GM21367 (cell line): ENCODE measurements around the gene ZBTB9.

ENCODE experiments used
- ATAC-seq: cut with Tn5 transposase; IDR thresholded peaks from one replicate; pipeline ENCODE4 v1.9.1; 2021; ENCODE audit not compliant: unreplicated experiment

Gene ZBTB9

GRCh38 chr6:33418690-33419291, 35.6 kb upstream of the ZBTB9 start:
- no peak for ATAC-seq

- no peak for ATAC-seq
Measured at GRCh38 chr6:33419580-33420490, 34.5 kb upstream of the ZBTB9 start, which contains the start of gene SYNGAP1. Gene SYNGAP1 (plus strand): TSS chr6:33420065. CDS start chr6:33420265, 200 bp downstream.

DNA sequence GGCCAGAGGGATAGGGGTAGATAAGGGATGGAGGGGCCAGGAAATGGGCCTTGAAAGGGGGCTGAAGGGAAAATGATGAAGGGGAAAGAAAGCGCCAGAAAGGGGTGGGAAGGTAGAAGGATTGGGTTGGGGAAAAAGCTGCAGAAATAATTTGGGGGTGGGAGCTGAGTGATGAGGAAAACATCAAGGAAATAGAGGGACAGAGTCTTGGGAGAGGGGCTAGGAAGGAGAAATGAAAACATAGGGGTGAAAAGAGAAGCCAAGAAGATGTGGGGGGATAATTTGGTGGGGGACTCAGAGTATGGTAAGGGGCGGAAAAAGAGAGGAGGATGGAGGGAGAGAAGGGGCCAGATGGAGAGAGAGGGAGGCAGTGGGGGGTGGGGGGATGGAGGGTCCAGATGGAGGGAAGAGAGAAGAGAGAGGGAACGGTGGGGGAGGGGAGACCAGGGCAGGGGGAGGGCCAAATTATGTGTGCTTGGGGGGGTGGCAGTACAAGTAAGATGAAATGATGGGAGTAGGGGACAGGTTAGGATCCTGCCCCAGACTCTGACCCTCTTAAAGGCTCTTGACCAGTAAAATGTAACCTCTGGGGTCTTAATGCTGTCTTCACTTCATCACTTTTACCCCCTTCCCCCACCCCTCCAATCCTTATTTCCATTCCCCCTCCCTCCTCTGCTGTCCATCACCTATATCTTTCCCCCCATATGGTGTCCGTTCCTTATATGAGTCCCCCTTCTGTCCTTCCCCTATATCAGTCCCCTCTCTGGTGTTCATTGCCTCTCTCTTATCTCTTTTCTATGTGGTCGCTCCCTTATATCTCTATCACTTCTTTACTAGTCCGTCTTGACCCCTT, 33.7 kb upstream of the ZBTB9 start:
- ATAC-seq: no peak

- no peak for ATAC-seq
Measured at GRCh38 chr6:33421344-33421643, 33.1 kb upstream of the ZBTB9 start.

DNA sequence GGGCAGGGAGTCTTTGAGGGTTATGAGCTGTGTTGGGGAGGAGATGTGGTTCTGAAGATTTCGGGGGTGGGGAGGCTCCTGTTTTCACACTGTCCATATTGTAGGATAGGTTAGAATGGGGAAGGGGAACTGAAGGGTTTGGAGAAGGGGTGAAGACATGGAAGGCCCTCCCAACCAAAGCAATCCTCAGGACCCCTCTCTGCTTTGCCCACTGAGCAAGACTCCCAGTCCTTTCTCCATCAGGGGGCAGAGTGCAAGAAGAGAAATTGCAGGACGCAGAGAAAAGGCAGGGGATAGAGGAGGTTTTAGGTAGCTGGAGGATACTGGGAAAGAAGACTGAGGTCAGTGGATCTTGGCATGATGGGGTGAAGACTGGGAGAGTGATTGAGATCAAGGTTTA, 30.6 kb upstream of the ZBTB9 start:
- ATAC-seq: no peak

GRCh38 chr6:33424855-33425667, 29.3 kb upstream of the ZBTB9 start:
- ATAC-seq: no peak

GRCh38 chr6:33425668-33426577, 28.5 kb upstream of the ZBTB9 start:
- no peak for ATAC-seq

DNA sequence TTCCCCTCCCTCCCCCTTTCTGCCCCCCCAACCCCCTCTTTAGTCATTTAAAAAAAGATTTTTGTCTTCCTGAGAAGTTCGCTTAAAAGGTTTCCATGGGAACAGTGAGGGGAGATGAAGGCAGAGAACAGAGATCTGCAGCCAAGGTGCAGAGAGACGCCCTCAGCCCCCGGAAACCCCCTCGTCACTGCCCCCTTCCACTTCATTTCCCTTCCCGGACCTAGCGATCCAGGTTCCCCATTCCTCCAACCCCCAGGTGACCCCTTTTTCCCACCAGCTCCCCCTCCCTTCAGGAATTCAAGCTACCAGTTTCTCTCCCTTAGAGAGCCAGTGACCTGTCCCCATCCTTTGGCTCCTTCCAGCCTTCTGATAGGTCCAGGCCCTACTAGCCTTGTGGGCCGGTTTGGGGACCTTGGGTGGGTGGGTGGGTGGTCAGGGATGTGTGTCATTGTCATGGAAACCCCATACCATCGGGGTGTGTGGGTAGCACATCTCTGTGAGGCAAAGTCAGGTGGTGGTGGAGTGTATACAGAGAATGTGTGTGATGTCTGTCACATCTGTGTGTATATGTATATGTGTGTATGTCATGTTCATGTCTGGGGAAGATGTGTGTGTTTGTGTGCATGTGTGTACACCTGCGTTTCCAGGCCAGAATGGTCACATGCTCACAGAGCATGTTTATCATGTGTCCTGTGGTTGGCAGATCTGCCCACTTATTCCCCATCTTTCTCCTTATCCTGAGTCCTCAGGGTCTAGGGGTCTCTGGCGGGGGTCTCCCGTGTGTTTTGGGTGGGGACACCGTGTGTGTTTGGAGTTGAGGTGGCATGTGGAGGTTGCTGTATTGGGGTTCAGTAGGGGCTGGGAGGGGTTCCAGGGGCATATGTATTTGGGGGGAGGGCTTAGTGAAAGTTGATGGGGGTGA, 27.5 kb upstream of the ZBTB9 start:
- no peak for ATAC-seq

- no peak for ATAC-seq
Measured at GRCh38 chr6:33427585-33428223, 26.7 kb upstream of the ZBTB9 start.

GRCh38 chr6:33428224-33428965, 26.0 kb upstream of the ZBTB9 start:
- no peak for ATAC-seq

- no peak for ATAC-seq
Measured at GRCh38 chr6:33428966-33429749, 25.2 kb upstream of the ZBTB9 start.

DNA sequence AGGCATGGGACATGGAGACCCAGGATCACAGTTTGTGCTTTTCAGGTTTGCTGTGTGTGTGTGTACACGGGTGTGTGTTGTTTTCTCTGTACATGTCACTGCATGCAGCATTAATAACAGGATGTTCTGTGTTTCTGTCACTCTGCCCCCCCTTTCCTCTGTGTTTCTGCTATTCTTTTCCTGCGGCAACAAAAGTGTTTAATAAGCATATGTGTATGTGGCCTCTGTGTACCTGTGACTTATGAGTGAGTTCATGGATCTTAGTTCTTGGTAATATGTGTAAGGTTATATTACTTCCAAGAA, 24.7 kb upstream of the ZBTB9 start:
- ATAC-seq: no peak

- ATAC-seq: no peak
Measured at GRCh38 chr6:33430334-33430733, 24.0 kb upstream of the ZBTB9 start.

DNA sequence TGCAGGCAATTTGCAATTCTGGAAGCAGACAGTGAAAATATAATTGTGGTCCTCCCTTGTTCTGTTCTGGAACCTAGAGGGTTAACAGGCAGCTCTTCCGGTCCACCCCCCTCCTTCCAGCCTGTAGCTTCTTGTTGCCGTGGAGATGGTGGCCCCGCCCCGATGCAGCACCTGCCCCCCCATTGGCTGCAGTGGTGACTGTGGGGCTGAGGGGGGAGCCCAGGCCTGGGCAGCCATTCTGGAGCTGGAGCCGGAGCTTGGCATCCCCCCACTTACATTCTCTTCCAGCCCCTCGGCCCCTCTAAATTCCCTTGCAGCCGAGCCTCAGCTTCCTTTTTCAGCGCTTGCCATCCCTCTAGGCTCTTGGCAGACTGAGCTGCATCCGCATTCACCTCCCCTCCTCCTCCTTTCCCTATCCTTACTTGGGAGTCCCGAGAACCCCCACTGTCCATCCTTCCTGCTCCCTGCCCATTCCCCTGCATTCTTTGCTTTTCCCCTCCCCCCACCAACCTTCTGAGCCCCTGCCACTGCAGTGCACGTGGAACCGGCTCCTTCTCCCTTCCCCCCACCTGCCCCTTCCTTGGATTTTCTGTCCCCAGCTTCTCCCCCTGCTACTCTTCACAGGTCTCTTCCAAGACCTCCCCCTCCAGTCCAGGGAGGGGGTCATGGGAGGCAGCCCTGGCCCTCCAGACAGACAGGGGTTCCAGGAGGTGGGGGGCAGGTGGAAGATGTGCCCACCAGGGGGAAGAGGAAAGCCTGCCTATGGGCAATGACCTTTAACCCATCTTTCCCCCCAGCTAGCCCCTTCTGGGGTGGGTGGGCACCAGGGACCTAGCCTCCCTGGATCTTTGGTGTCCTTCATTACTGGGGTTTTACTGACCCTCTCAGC, 23.1 kb upstream of the ZBTB9 start:
- ATAC-seq: no peak

DNA sequence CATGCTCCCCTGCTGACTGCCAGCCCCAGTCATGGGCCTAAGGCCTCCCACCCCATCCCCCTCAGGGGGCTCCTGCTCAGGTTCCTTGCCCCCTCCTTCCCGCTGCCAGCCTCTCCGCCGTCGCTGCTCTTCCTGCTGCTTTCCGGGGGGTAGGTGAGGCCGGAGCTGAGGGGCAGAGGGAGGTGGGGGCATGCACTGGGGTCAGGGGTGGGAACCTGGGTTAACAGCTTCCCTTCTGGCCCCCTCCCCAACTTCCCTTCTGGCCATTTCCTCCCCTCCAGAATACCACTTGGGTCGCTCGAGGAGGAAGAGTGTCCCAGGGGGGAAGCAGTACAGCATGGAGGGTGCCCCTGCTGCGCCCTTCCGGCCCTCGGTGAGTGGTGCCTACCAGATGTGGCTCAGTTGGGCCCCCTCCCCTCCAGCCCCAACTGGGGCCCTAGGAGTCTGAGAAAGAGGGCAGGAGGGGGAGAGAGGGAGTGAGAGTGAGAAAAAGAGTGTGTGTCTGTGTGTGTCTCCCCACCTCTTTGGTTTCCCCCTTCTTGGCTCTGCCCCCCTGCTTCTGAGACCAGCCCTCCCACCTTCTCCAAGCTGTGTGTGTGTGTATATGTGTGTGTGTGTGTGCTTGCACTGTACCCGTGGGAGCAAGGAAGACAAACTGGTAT, 22.4 kb upstream of the ZBTB9 start:
- ATAC-seq: no peak
